Endothelial cell of umbilical vein (primary cell): ENCODE measurements around the gene ETDC. TPM values are rescaled to one million over a fixed set of nuclear protein-coding genes. Genes with fewer than 3 reads are reported as not detected.

Experiments used
- BruUV-seq: library from RNA; stranded (reverse); fragments of 400-500 nt; replicated peaks from 2 replicates; lab custom pipeline; 2021; lab: Mats Ljungman, UMichigan
- CTCF ChIA-PET: fragments of 300-600, 350-600 bp; sonication (Branson Sonifier 250); formaldehyde crosslinking; loops from one replicate; lab custom pipeline; 2021; ENCODE audit warnings: antibody characterized with exemption, inconsistent platforms; lab: Charles Lee
- POLR2A ChIA-PET: fragments of 300-600, 350-600 bp; sonication (Branson Sonifier 250); formaldehyde crosslinking; loops from one replicate; lab custom pipeline; 2021; ENCODE audit warnings: antibody characterized with exemption, inconsistent platforms; lab: Charles Lee
- DNase-seq: peaks from one replicate; pipeline ENCODE4 v3.0.0-alpha.2; 2011; ENCODE audit warnings: low read depth, low spot score
- FAIRE-seq: peaks from 2 replicates; lab custom pipeline; 2011; peaks lifted over from hg19 to GRCh38; lab: Jason Lieb, UNC
- H2AFZ ChIP-seq: 2 replicates; pipeline ENCODE4 v1.6.0; 2012; ENCODE audit warnings: low read depth, low read length, control low read depth, inconsistent platforms
- H3K27ac ChIP-seq: 2 replicates; pipeline ENCODE4 v1.5.1; 2011; ENCODE audit warnings: low read depth, mild to moderate bottlenecking, control low read depth, low read length, moderate library complexity; ENCODE audit not compliant: insufficient read depth
- H3K27me3 ChIP-seq, 2 experiments: 2 replicates each; pipeline versions ENCODE4 v1.6.0 to v1.6.1; 2011; ENCODE audit warnings: low read length in 2 of 2, mixed read lengths in 1 of 2; ENCODE audit not compliant: control insufficient read depth in 2 of 2, insufficient read depth in 2 of 2
- H3K36me3 ChIP-seq, 2 experiments: 2 replicates in 1 of 2; 3 replicates in 1 of 2; pipeline ENCODE4 v1.5.1; 2011; ENCODE audit warnings: low read length in 2 of 2, mild to moderate bottlenecking in 1 of 2, moderate library complexity in 1 of 2; ENCODE audit not compliant: control insufficient read depth in 2 of 2, insufficient read depth in 2 of 2; ENCODE audit errors: extremely low read depth in 1 of 2
- H3K4me1 ChIP-seq: 3 replicates; pipeline ENCODE4 v1.5.1; 2011; ENCODE audit warnings: mild to moderate bottlenecking, low read length; ENCODE audit not compliant: control insufficient read depth, insufficient read depth; ENCODE audit errors: extremely low read depth
- H3K4me2 ChIP-seq: 2 replicates; pipeline ENCODE4 v1.6.1; 2011; ENCODE audit warnings: low read length, control low read depth, mixed read lengths; ENCODE audit not compliant: insufficient read depth
- H3K4me3 ChIP-seq, 3 experiments: fragments of 200-600 bp in 1 of 3; sonication (generic), shearing (Covaris generic) in 1 of 3; replicated peaks in 1 of 3; 2 replicates each; pipeline ENCODE4 v1.5.1; 2011 to 2016; ENCODE audit warnings: control low read depth in 3 of 3, low read length in 3 of 3, mild to moderate bottlenecking in 2 of 3, inconsistent platforms in 1 of 3, low read depth in 1 of 3, moderate library complexity in 1 of 3; ENCODE audit not compliant: insufficient read depth in 1 of 3
- H3K79me2 ChIP-seq: 2 replicates; pipeline ENCODE4 v1.6.0; 2012; ENCODE audit warnings: low read length, inconsistent platforms; ENCODE audit not compliant: control insufficient read depth, insufficient read depth
- H3K9ac ChIP-seq: replicated peaks from 2 replicates; pipeline ENCODE3; 2011; ENCODE audit warnings: low read length, control low read depth; ENCODE audit not compliant: insufficient read depth; ENCODE audit errors: extremely low read depth
- H3K9me1 ChIP-seq: replicated peaks from 3 replicates; pipeline ENCODE4 v1.6.0; 2011; ENCODE audit warnings: mild to moderate bottlenecking, low read length; ENCODE audit not compliant: control insufficient read depth, insufficient read depth; ENCODE audit errors: extremely low read depth
- H3K9me3 ChIP-seq: replicated peaks from 2 replicates; pipeline ENCODE4 v1.5.1; 2012; ENCODE audit warnings: low read length, inconsistent platforms; ENCODE audit not compliant: control insufficient read depth, insufficient read depth
- H4K20me1 ChIP-seq: replicated peaks from 2 replicates; pipeline ENCODE3; 2011; ENCODE audit warnings: mild to moderate bottlenecking, low read length; ENCODE audit not compliant: control insufficient read depth, insufficient read depth; ENCODE audit errors: extremely low read depth
- CTCF ChIP-seq, 2 donors: IDR thresholded peaks; 1 replicate in 1 of 2; 2 replicates in 1 of 2; pipeline ENCODE4 v1.5.1; 2011; ENCODE audit warnings: low read length in 2 of 2, mild to moderate bottlenecking in 2 of 2, moderate library complexity in 2 of 2, control low read depth in 1 of 2, inconsistent platforms in 1 of 2, low read depth in 1 of 2; ENCODE audit not compliant: insufficient read depth in 1 of 2; ENCODE audit errors: extremely low read depth in 1 of 2
- EZH2 ChIP-seq: IDR thresholded peaks from 2 replicates; pipeline ENCODE4 v1.6.1; 2012; ENCODE audit warnings: borderline replicate concordance, low read depth, mild to moderate bottlenecking, moderate library complexity, low read length, inconsistent platforms; ENCODE audit not compliant: severe bottlenecking
- GATA2 ChIP-seq: IDR thresholded peaks from 2 replicates; pipeline ENCODE4 v1.7.0; 2011; ENCODE audit warnings: low read depth, mild to moderate bottlenecking, moderate library complexity, mixed read lengths, low read length; ENCODE audit not compliant: insufficient read length, insufficient read depth
- JUN ChIP-seq: IDR thresholded peaks from 2 replicates; pipeline ENCODE4 v1.6.1; 2011; ENCODE audit warnings: borderline replicate concordance, low read depth; ENCODE audit not compliant: insufficient read length, insufficient read depth
- MAX ChIP-seq: IDR thresholded peaks from 2 replicates; pipeline ENCODE4 v1.6.1; 2011; ENCODE audit not compliant: insufficient read depth, insufficient read length
- MYC ChIP-seq: IDR thresholded peaks from one replicate; pipeline ENCODE4 v1.6.1; 2011; ENCODE audit warnings: mild to moderate bottlenecking, low read depth, low read length
- POLR2A ChIP-seq: IDR thresholded peaks from 2 replicates; pipeline ENCODE4 v1.6.1; 2012; ENCODE audit warnings: low read depth, mild to moderate bottlenecking, control low read depth, low read length
- POLR2AphosphoS5 ChIP-seq: IDR thresholded peaks from 2 replicates; pipeline ENCODE4 v1.6.1; 2012; ENCODE audit warnings: low read depth, mild to moderate bottlenecking, control low read depth, low read length, moderate library complexity; ENCODE audit not compliant: insufficient read depth
- dilution Hi-C: fragments of 300-500 bp; cut with MboI; formaldehyde crosslinking; loops from one replicate; pipeline ENCODE4 v1.15.0; 2019; ENCODE audit warnings: low sequenced_read_pairs; ENCODE audit not compliant: extremely low pct_ligation_motif_present
- intact Hi-C: fragments of 100-400 bp; cut with micrococcal nuclease; formaldehyde crosslinking; loops from one replicate; pipeline ENCODE4 v1.10.0; 2022
- polyA plus RNA-seq, 4 experiments: library from polyadenylated mRNA; depleted of rRNA in 3 of 4; stranded (reverse) in 3 of 4; unstranded in 1 of 4; fragments of >200 nt; gene quantifications; 2 replicates each; pipeline versions ENCODE4 v1.2.1 to v1.2.3, GENCODE V29; 2011 to 2012; ENCODE audit warnings: missing spikeins in 1 of 4
- total RNA-seq: library from RNA; stranded (reverse); gene quantifications from 2 replicates; pipeline ENCODE4 v1.2.3, GENCODE V29; 2021

Gene ETDC
- total and polyA plus RNA-seq, 2 donors (not counting 3 experiments of a cell fraction or from before 2014, with no cell fraction given) = not detected

GRCh38 chrX:135340831-135341230 lies 31.6 kb downstream of the ETDC start:
- Histone ChIP-seq H3K9me1 (no peaks in the 10 kb centered on the region), H2AFZ (no peak overlapping the region), H4K20me1 (no peaks in the 10 kb centered on the region), H3K36me3 (no peaks in the 10 kb centered on the region), H3K9ac (no peak overlapping the region), H3K4me1 (peaks cover 15% of the 10 kb centered on the region), H3K27me3 (no peaks in the 10 kb centered on the region), H3K27ac (no peak overlapping the region), H3K4me2 (no peak overlapping the region), H3K4me3 (no peak overlapping the region), H3K9me3 (no peaks in the 10 kb centered on the region), H3K79me2 (peaks cover 12% of the 10 kb centered on the region)
- FAIRE-seq (no peak), DNase-seq (no peak)
- no peak for TF ChIP-seq JUN
- TF ChIP-seq POLR2AphosphoS5 = no peak
- TF ChIP-seq MYC = no peak
- no peak for TF ChIP-seq POLR2A
- TF ChIP-seq EZH2 = no peak
- no peak for TF ChIP-seq GATA2
- TF ChIP-seq MAX = no peak
- TF ChIP-seq CTCF (IDR thresholded peaks at IDR 0.05; ENCODE audit: extremely low read depth in 1 of 2, insufficient read depth in 1 of 2, low read depth in 1 of 2, low read length in 2 of 2) = no peak
- BruUV-seq = no TSS peak
- intact Hi-C loops = no loop called here
- dilution Hi-C loops = no loop called here
- ChIA-PET CTCF (interaction anchor here (1.3 kb wide), 1 partner anchor 155 kb away, joined by 3 read pairs; no protein-coding TSS in a partner anchor), POLR2A (no interaction called here)
